Endothelial cell of umbilical vein (primary cell): ENCODE data around the gene PFKL. TPM values are rescaled to one million over a fixed set of nuclear protein-coding genes. Genes with fewer than 3 reads are reported as not detected.

Experiments used
- BruUV-seq: library from RNA; stranded (reverse); fragments of 400-500 nt; replicated peaks from 2 replicates; lab custom pipeline; 2021; lab: Mats Ljungman, UMichigan
- CTCF ChIA-PET: fragments of 300-600, 350-600 bp; sonication (Branson Sonifier 250); formaldehyde crosslinking; loops from one replicate; lab custom pipeline; 2021; ENCODE audit warnings: antibody characterized with exemption, inconsistent platforms; lab: Charles Lee
- POLR2A ChIA-PET: fragments of 300-600, 350-600 bp; sonication (Branson Sonifier 250); formaldehyde crosslinking; loops from one replicate; lab custom pipeline; 2021; ENCODE audit warnings: antibody characterized with exemption, inconsistent platforms; lab: Charles Lee
- DNase-seq: peaks from one replicate; pipeline ENCODE4 v3.0.0-alpha.2; 2011; ENCODE audit warnings: low read depth, low spot score
- FAIRE-seq: peaks from 2 replicates; lab custom pipeline; 2011; peaks lifted over from hg19 to GRCh38; lab: Jason Lieb, UNC
- H2AFZ ChIP-seq: 2 replicates; pipeline ENCODE4 v1.6.0; 2012; ENCODE audit warnings: low read depth, low read length, control low read depth, inconsistent platforms
- H3K27ac ChIP-seq: 2 replicates; pipeline ENCODE4 v1.5.1; 2011; ENCODE audit warnings: low read depth, mild to moderate bottlenecking, control low read depth, low read length, moderate library complexity; ENCODE audit not compliant: insufficient read depth
- H3K27me3 ChIP-seq, 2 experiments: 2 replicates each; pipeline versions ENCODE4 v1.6.0 to v1.6.1; 2011; ENCODE audit warnings: low read length in 2 of 2, mixed read lengths in 1 of 2; ENCODE audit not compliant: control insufficient read depth in 2 of 2, insufficient read depth in 2 of 2
- H3K36me3 ChIP-seq, 2 experiments: 2 replicates in 1 of 2; 3 replicates in 1 of 2; pipeline ENCODE4 v1.5.1; 2011; ENCODE audit warnings: low read length in 2 of 2, mild to moderate bottlenecking in 1 of 2, moderate library complexity in 1 of 2; ENCODE audit not compliant: control insufficient read depth in 2 of 2, insufficient read depth in 2 of 2; ENCODE audit errors: extremely low read depth in 1 of 2
- H3K4me1 ChIP-seq: 3 replicates; pipeline ENCODE4 v1.5.1; 2011; ENCODE audit warnings: mild to moderate bottlenecking, low read length; ENCODE audit not compliant: control insufficient read depth, insufficient read depth; ENCODE audit errors: extremely low read depth
- H3K4me2 ChIP-seq: 2 replicates; pipeline ENCODE4 v1.6.1; 2011; ENCODE audit warnings: low read length, control low read depth, mixed read lengths; ENCODE audit not compliant: insufficient read depth
- H3K4me3 ChIP-seq, 3 experiments: fragments of 200-600 bp in 1 of 3; sonication (generic), shearing (Covaris generic) in 1 of 3; replicated peaks in 1 of 3; 2 replicates each; pipeline ENCODE4 v1.5.1; 2011 to 2016; ENCODE audit warnings: control low read depth in 3 of 3, low read length in 3 of 3, mild to moderate bottlenecking in 2 of 3, inconsistent platforms in 1 of 3, low read depth in 1 of 3, moderate library complexity in 1 of 3; ENCODE audit not compliant: insufficient read depth in 1 of 3
- H3K79me2 ChIP-seq: 2 replicates; pipeline ENCODE4 v1.6.0; 2012; ENCODE audit warnings: low read length, inconsistent platforms; ENCODE audit not compliant: control insufficient read depth, insufficient read depth
- H3K9ac ChIP-seq: replicated peaks from 2 replicates; pipeline ENCODE3; 2011; ENCODE audit warnings: low read length, control low read depth; ENCODE audit not compliant: insufficient read depth; ENCODE audit errors: extremely low read depth
- H3K9me1 ChIP-seq: replicated peaks from 3 replicates; pipeline ENCODE4 v1.6.0; 2011; ENCODE audit warnings: mild to moderate bottlenecking, low read length; ENCODE audit not compliant: control insufficient read depth, insufficient read depth; ENCODE audit errors: extremely low read depth
- H3K9me3 ChIP-seq: replicated peaks from 2 replicates; pipeline ENCODE4 v1.5.1; 2012; ENCODE audit warnings: low read length, inconsistent platforms; ENCODE audit not compliant: control insufficient read depth, insufficient read depth
- H4K20me1 ChIP-seq: replicated peaks from 2 replicates; pipeline ENCODE3; 2011; ENCODE audit warnings: mild to moderate bottlenecking, low read length; ENCODE audit not compliant: control insufficient read depth, insufficient read depth; ENCODE audit errors: extremely low read depth
- EZH2 ChIP-seq: IDR thresholded peaks from 2 replicates; pipeline ENCODE4 v1.6.1; 2012; ENCODE audit warnings: borderline replicate concordance, low read depth, mild to moderate bottlenecking, moderate library complexity, low read length, inconsistent platforms; ENCODE audit not compliant: severe bottlenecking
- FOS ChIP-seq: IDR thresholded peaks from 2 replicates; pipeline ENCODE4 v1.6.1; 2011; ENCODE audit warnings: mild to moderate bottlenecking, low read length, moderate library complexity, borderline replicate concordance; ENCODE audit not compliant: insufficient read depth
- GATA2 ChIP-seq: IDR thresholded peaks from 2 replicates; pipeline ENCODE4 v1.7.0; 2011; ENCODE audit warnings: low read depth, mild to moderate bottlenecking, moderate library complexity, mixed read lengths, low read length; ENCODE audit not compliant: insufficient read length, insufficient read depth
- JUN ChIP-seq: IDR thresholded peaks from 2 replicates; pipeline ENCODE4 v1.6.1; 2011; ENCODE audit warnings: borderline replicate concordance, low read depth; ENCODE audit not compliant: insufficient read length, insufficient read depth
- MYC ChIP-seq: IDR thresholded peaks from one replicate; pipeline ENCODE4 v1.6.1; 2011; ENCODE audit warnings: mild to moderate bottlenecking, low read depth, low read length
- POLR2A ChIP-seq: IDR thresholded peaks from 2 replicates; pipeline ENCODE4 v1.6.1; 2012; ENCODE audit warnings: low read depth, mild to moderate bottlenecking, control low read depth, low read length
- POLR2AphosphoS5 ChIP-seq: IDR thresholded peaks from 2 replicates; pipeline ENCODE4 v1.6.1; 2012; ENCODE audit warnings: low read depth, mild to moderate bottlenecking, control low read depth, low read length, moderate library complexity; ENCODE audit not compliant: insufficient read depth
- dilution Hi-C: fragments of 300-500 bp; cut with MboI; formaldehyde crosslinking; loops from one replicate; pipeline ENCODE4 v1.15.0; 2019; ENCODE audit warnings: low sequenced_read_pairs; ENCODE audit not compliant: extremely low pct_ligation_motif_present
- intact Hi-C: fragments of 100-400 bp; cut with micrococcal nuclease; formaldehyde crosslinking; loops from one replicate; pipeline ENCODE4 v1.10.0; 2022
- polyA plus RNA-seq, 4 experiments: library from polyadenylated mRNA; depleted of rRNA in 3 of 4; stranded (reverse) in 3 of 4; unstranded in 1 of 4; fragments of >200 nt; gene quantifications; 2 replicates each; pipeline versions ENCODE4 v1.2.1 to v1.2.3, GENCODE V29; 2011 to 2012; ENCODE audit warnings: missing spikeins in 1 of 4
- total RNA-seq: library from RNA; stranded (reverse); gene quantifications from 2 replicates; pipeline ENCODE4 v1.2.3, GENCODE V29; 2021
- TF ChIP-seq, protein P1 (sequence below), 2 donors: IDR thresholded peaks; 1 replicate in 1 of 2; 2 replicates in 1 of 2; pipeline ENCODE4 v1.5.1; 2011; ENCODE audit warnings: low read length in 2 of 2, mild to moderate bottlenecking in 2 of 2, moderate library complexity in 2 of 2, control low read depth in 1 of 2, inconsistent platforms in 1 of 2, low read depth in 1 of 2; ENCODE audit not compliant: insufficient read depth in 1 of 2; ENCODE audit errors: extremely low read depth in 1 of 2
- TF ChIP-seq, protein P2 (sequence below): IDR thresholded peaks from 2 replicates; pipeline ENCODE4 v1.6.1; 2011; ENCODE audit not compliant: insufficient read depth, insufficient read length

PFKL gene
- total and polyA plus RNA-seq, 2 donors (not counting 3 experiments of a cell fraction or from before 2014, with no cell fraction given): 137 to 154 TPM

DNA sequence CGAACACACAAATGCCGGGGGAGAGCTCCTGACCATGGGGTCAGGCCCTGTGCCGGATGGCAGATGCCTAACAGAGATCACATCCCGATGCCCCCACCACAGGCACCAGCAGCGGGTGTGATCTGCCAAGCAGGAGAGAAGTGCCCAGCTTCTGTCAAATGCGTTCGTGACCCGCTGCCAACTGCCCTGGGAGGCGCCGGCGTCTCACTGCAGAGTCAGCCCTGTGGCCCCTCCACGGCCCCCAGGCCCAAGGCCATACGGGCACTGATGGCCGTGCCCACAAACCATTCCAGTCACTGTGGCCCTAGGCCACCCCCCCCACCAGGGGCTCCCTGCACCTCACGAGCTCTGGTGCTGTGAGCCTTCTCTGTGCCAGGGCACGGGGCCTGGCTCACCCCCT is 31.4 kb downstream of the PFKL start:
- Histone ChIP-seq H3K4me3 (no peak overlapping the region), H3K4me2 (no peak overlapping the region), H3K36me3 (peaks cover 0 to 3% of the 10 kb centered on the region in 2 experiments), H3K9me1 (no peaks in the 10 kb centered on the region), H3K4me1 (no peaks in the 10 kb centered on the region), H3K9ac (no peak overlapping the region), H3K79me2 (no peaks in the 10 kb centered on the region), H4K20me1 (no peaks in the 10 kb centered on the region), H3K27me3 (no peaks in the 10 kb centered on the region), H3K27ac (no peak overlapping the region), H3K9me3 (no peaks in the 10 kb centered on the region), H2AFZ (no peak overlapping the region)
- dilution Hi-C loops (no loop called here), intact Hi-C loops (no loop called here)
- no TSS peak for BruUV-seq
- no peak for TF ChIP-seq JUN
- TF ChIP-seq, protein P1, sequence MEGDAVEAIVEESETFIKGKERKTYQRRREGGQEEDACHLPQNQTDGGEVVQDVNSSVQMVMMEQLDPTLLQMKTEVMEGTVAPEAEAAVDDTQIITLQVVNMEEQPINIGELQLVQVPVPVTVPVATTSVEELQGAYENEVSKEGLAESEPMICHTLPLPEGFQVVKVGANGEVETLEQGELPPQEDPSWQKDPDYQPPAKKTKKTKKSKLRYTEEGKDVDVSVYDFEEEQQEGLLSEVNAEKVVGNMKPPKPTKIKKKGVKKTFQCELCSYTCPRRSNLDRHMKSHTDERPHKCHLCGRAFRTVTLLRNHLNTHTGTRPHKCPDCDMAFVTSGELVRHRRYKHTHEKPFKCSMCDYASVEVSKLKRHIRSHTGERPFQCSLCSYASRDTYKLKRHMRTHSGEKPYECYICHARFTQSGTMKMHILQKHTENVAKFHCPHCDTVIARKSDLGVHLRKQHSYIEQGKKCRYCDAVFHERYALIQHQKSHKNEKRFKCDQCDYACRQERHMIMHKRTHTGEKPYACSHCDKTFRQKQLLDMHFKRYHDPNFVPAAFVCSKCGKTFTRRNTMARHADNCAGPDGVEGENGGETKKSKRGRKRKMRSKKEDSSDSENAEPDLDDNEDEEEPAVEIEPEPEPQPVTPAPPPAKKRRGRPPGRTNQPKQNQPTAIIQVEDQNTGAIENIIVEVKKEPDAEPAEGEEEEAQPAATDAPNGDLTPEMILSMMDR (IDR thresholded peaks at IDR 0.05; ENCODE audit: extremely low read depth in 1 of 2, insufficient read depth in 1 of 2, low read depth in 1 of 2, low read length in 2 of 2): no peak
- no peak for TF ChIP-seq MYC
- TF ChIP-seq, protein P2, sequence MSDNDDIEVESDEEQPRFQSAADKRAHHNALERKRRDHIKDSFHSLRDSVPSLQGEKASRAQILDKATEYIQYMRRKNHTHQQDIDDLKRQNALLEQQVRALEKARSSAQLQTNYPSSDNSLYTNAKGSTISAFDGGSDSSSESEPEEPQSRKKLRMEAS: no peak
- TF ChIP-seq FOS: no peak
- no peak for TF ChIP-seq POLR2A
- TF ChIP-seq POLR2AphosphoS5: no peak
- no peak for TF ChIP-seq GATA2
- TF ChIP-seq EZH2: no peak
- CTCF ChIA-PET: interaction anchor here (0.9 to 1.5 kb wide), 2 partner anchors 27 to 33 kb away, joined by 3 to 4 read pairs; no protein-coding TSS in a partner anchor
- POLR2A ChIA-PET: no interaction called here
- FAIRE-seq (no peak), DNase-seq (no peak)
